ENCODE measurements around the gene DHX8.

The DHX8 gene

DNA sequence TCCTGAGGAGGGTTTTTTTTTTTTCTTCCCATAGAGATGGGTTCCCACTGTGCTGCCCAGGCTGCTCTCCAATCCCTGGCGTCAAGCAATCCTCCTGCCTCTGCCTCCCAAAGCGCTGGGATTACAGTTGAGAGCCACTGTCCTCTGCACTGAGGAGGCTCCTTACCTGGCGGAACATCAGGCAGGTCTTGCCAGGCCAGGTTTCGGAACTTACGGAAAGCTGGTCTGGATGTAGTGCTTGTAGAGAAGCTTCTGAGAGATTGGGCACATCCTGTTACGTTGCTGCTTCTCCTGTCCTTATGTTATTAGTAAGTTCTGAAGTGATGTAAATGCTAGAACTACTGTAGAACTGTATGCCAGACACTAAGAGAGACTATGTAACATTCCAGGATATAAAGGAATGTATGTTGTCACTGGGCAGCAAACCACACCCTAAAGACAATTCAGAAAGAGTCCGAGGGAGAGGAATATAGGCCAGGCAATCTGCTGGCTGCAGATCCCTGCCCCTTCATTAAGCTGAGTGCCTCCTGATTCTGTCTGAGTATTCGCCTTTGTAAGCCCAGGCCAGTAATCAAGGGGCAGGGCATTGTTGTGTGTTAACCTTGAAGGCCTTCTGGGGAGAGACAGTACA is 41.3 kb downstream of the DHX8 start:
- Histone ChIP-seq H3K27me3 (ENCODE audit: insufficient read depth, low read length, poor library complexity, severe bottlenecking) (no peaks in the 10 kb centered on the region), H3K4me2 (ENCODE audit: low read depth, low read length, poor library complexity, severe bottlenecking) (no peak overlapping the region), H3K79me2 (ENCODE audit: insufficient read depth, low read length) (no peaks in the 10 kb centered on the region), H3K36me3 (ENCODE audit: insufficient read depth, low read length) (peaks cover 65% of the 10 kb centered on the region), H3K9me3 (ENCODE audit: insufficient read depth, low read depth, low read length) (no peaks in the 10 kb centered on the region), H3K9ac (ENCODE audit: low read depth, low read length, poor library complexity, severe bottlenecking) (no peak overlapping the region), H4K20me1 (ENCODE audit: insufficient read depth, low read length, poor library complexity, severe bottlenecking) (no peaks in the 10 kb centered on the region), H2AFZ (ENCODE audit: low read length) (no peak overlapping the region), H3K4me1 (ENCODE audit: insufficient read depth, low read length, poor library complexity, severe bottlenecking) (no peaks in the 10 kb centered on the region), H3K9me2 (replicated peaks; ENCODE audit: low read depth, low read length) (no peaks in the 10 kb centered on the region), H3K4me3 (ENCODE audit: low read length, poor library complexity, severe bottlenecking) (no peak overlapping the region), H3F3A (ENCODE audit: low read depth) (no peaks in the 10 kb centered on the region)
- TF ChIP-seq EZH2phosphoT487 (IDR thresholded peaks at IDR 0.05; ENCODE audit: borderline replicate concordance): no peak
- TF ChIP-seq, protein P1, sequence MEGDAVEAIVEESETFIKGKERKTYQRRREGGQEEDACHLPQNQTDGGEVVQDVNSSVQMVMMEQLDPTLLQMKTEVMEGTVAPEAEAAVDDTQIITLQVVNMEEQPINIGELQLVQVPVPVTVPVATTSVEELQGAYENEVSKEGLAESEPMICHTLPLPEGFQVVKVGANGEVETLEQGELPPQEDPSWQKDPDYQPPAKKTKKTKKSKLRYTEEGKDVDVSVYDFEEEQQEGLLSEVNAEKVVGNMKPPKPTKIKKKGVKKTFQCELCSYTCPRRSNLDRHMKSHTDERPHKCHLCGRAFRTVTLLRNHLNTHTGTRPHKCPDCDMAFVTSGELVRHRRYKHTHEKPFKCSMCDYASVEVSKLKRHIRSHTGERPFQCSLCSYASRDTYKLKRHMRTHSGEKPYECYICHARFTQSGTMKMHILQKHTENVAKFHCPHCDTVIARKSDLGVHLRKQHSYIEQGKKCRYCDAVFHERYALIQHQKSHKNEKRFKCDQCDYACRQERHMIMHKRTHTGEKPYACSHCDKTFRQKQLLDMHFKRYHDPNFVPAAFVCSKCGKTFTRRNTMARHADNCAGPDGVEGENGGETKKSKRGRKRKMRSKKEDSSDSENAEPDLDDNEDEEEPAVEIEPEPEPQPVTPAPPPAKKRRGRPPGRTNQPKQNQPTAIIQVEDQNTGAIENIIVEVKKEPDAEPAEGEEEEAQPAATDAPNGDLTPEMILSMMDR (conservative IDR thresholded peaks at IDR 0.05; ENCODE audit: low read length): no peak

DNA sequence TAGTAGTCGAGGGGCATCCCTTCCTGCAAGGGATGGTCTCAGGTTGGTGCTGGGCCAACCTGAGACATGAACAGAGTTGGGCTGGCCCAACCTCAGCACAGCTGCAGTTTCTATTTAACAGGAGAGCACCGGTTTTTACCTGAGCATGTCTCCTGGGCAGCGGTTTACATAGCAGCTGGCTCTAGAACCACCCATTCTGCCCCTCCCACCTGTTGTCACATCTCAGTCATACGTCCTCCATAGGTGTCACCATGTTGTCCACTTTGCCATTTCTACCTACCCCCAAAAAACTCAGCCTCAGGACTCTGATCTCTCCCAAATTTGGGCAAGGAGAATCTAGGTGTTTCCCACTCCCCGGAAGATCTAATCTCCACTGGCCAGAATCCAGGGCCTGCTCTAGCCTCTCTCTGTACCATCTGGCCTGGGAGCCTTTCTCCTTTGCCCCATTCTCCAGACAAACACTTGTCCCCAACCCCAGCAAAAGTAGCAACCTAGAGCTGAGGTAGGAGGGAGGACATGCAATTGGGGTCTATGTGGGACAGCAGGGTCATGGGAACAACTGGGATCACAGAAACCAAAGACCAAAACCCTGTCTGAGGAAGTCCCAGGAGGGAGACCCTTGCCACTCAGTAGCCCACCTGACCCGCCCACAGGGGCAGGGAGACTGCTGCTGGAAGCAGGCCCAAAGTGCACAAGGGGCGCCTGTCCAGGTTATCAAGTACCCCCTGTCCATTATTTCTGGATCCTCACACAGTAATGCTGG is 43.3 kb downstream of the DHX8 start:
- Histone ChIP-seq H3K79me2 (ENCODE audit: insufficient read depth, low read length) (no peaks in the 10 kb centered on the region), H2AFZ (ENCODE audit: low read length) (no peak overlapping the region), H3K36me3 (ENCODE audit: insufficient read depth, low read length) (peaks cover 45% of the 10 kb centered on the region), H4K20me1 (ENCODE audit: insufficient read depth, low read length, poor library complexity, severe bottlenecking) (no peaks in the 10 kb centered on the region), H3K27me3 (ENCODE audit: insufficient read depth, low read length, poor library complexity, severe bottlenecking) (no peaks in the 10 kb centered on the region), H3F3A (ENCODE audit: low read depth) (no peaks in the 10 kb centered on the region), H3K9ac (ENCODE audit: low read depth, low read length, poor library complexity, severe bottlenecking) (no peak overlapping the region), H3K9me2 (replicated peaks; ENCODE audit: low read depth, low read length) (no peaks in the 10 kb centered on the region), H3K4me1 (ENCODE audit: insufficient read depth, low read length, poor library complexity, severe bottlenecking) (no peaks in the 10 kb centered on the region), H3K9me3 (ENCODE audit: insufficient read depth, low read depth, low read length) (no peaks in the 10 kb centered on the region), H3K4me3 (ENCODE audit: low read length, poor library complexity, severe bottlenecking) (no peak overlapping the region), H3K4me2 (ENCODE audit: low read depth, low read length, poor library complexity, severe bottlenecking) (no peak overlapping the region)
- no peak for TF ChIP-seq EZH2phosphoT487 (IDR thresholded peaks at IDR 0.05; ENCODE audit: borderline replicate concordance)
- TF ChIP-seq, protein P1 (conservative IDR thresholded peaks at IDR 0.05; ENCODE audit: low read length): no peak

DNA sequence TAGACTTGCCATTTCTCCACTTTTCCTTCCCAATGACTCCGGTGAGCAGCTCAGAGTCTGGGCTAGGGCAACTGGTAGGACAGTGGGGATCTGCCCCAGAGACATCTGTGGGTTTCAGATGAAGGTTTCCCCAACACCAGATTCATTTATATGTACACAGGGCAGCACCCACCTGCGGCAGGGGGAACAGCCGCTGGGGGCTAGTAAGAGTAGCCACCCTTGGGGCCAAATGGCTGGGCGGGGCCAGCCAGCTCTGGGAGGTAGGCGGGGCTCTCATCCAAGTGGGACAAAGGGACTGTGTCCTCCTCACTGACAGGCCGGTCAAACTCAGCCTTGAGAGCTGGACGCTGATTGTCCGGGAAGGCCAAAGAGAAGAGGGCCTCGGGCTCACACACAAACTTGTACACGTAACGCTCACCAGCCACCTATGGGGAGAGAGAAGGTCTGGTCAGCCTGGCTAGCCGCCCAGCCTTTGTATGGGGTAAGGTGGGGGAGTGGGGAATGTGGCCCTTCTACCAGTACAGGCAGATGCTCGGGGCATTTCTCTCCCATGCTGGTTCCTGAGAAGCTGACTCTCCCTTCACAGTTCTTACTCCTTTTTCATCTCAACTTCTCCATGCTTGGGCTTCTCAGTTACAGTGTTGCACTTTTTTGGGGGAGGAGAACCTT is 44.7 kb downstream of the DHX8 start:
- no peak overlapping the region for H3K4me3 ChIP-seq (ENCODE audit: low read length, poor library complexity, severe bottlenecking)
- no peak overlapping the region for H2AFZ ChIP-seq (ENCODE audit: low read length)
- H3K9me3 ChIP-seq (ENCODE audit: insufficient read depth, low read depth, low read length): no peaks in the 10 kb centered on the region
- no peak overlapping the region for H3K9ac ChIP-seq (ENCODE audit: low read depth, low read length, poor library complexity, severe bottlenecking)
- no peaks in the 10 kb centered on the region for H3K79me2 ChIP-seq (ENCODE audit: insufficient read depth, low read length)
- H3F3A ChIP-seq (ENCODE audit: low read depth): no peaks in the 10 kb centered on the region
- peaks cover 36% of the 10 kb centered on the region for H3K36me3 ChIP-seq (ENCODE audit: insufficient read depth, low read length)
- TF ChIP-seq, protein P1 (conservative IDR thresholded peaks at IDR 0.05; ENCODE audit: low read length): no peak
- TF ChIP-seq EZH2phosphoT487 (IDR thresholded peaks at IDR 0.05; ENCODE audit: borderline replicate concordance): no peak
- no peaks in the 10 kb centered on the region for H4K20me1 ChIP-seq (ENCODE audit: insufficient read depth, low read length, poor library complexity, severe bottlenecking)
- no peak overlapping the region for H3K4me2 ChIP-seq (ENCODE audit: low read depth, low read length, poor library complexity, severe bottlenecking)
- no peaks in the 10 kb centered on the region for H3K9me2 ChIP-seq (replicated peaks; ENCODE audit: low read depth, low read length)
- no peaks in the 10 kb centered on the region for H3K4me1 ChIP-seq (ENCODE audit: insufficient read depth, low read length, poor library complexity, severe bottlenecking)
- no peaks in the 10 kb centered on the region for H3K27me3 ChIP-seq (ENCODE audit: insufficient read depth, low read length, poor library complexity, severe bottlenecking)

Data from Loucy (cell line).